ENCODE results near the gene BNIP5. TPM values are rescaled to one million over a fixed set of nuclear protein-coding genes. Genes with fewer than 3 reads are reported as not detected.

Gene BNIP5
- total and polyA plus RNA-seq, 4 donors: 2.3 TPM; not detected in 3

GRCh38 chr6:36362551-36363370 lies 26.1 kb upstream of the BNIP5 start:
- WGBS, 2 donors: 90 to 92% methylated on average over 25 of the region's 25 CpGs
- H3K27me3 ChIP-seq (ENCODE audit: control insufficient read depth in 1 of 2, insufficient read depth in 2 of 2, low read length in 1 of 2): no peaks in the 10 kb centered on the region
- DNase-seq (peak in 1 of 2 donors; percentile 63), ATAC-seq (ENCODE audit: low FRiP score) (no peak)
- peaks cover under 1 to 4% of the 10 kb centered on the region in 2 donors for H3K36me3 ChIP-seq (ENCODE audit: control insufficient read depth in 1 of 2, insufficient read depth in 2 of 2, low read length in 1 of 2)
- no peaks in the 10 kb centered on the region for H3K9me3 ChIP-seq (ENCODE audit: control insufficient read depth, low read length)
- intact Hi-C loops (cut with DNase I): loop anchor here in 1 of 2 donors (5.0 to 10.0 kb wide), 2 partner anchors 148 to 240 kb away; no protein-coding TSS in a partner anchor
- H3K4me1 ChIP-seq (ENCODE audit: control insufficient read depth in 1 of 2, insufficient read depth in 2 of 2, low read length in 2 of 2): no peaks in the 10 kb centered on the region
- no peak overlapping the region for H3K4me3 ChIP-seq (ENCODE audit: low read length in 2 of 2)
- H3K27ac ChIP-seq (ENCODE audit: low read depth in 1 of 2, low read length in 2 of 2): no peak overlapping the region

GRCh38 chr6:36361071-36361470 lies 24.4 kb upstream of the BNIP5 start:
- Histone ChIP-seq H3K4me3 (ENCODE audit: low read length in 2 of 2) (no peak overlapping the region), H3K27ac (ENCODE audit: low read depth in 1 of 2, low read length in 2 of 2) (no peak overlapping the region), H3K4me1 (ENCODE audit: control insufficient read depth in 1 of 2, insufficient read depth in 2 of 2, low read length in 2 of 2) (no peaks in the 10 kb centered on the region), H3K9me3 (ENCODE audit: control insufficient read depth, low read length) (no peaks in the 10 kb centered on the region), H3K36me3 (ENCODE audit: control insufficient read depth in 1 of 2, insufficient read depth in 2 of 2, low read length in 1 of 2) (no peaks in the 10 kb centered on the region), H3K27me3 (ENCODE audit: control insufficient read depth in 1 of 2, insufficient read depth in 2 of 2, low read length in 1 of 2) (no peaks in the 10 kb centered on the region)
- ATAC-seq (ENCODE audit: low FRiP score): no peak
- peak in 1 of 2 donors; percentile 36 for DNase-seq
- intact Hi-C loops (cut with DNase I): loop anchor here (2.0 to 10.0 kb wide), 4 partner anchors 20 to 239 kb away; no protein-coding TSS in a partner anchor
- whole genome bisulfite sequencing, 2 donors: 88 to 89% methylated on average over 11 of the region's 11 CpGs

GRCh38 chr6:36360241-36361054 lies 23.8 kb upstream of the BNIP5 start:
- peak overlapping the region in 1 of 2 donors; percentile 10 for H3K27ac ChIP-seq (ENCODE audit: low read depth in 1 of 2, low read length in 2 of 2)
- ATAC-seq (ENCODE audit: low FRiP score): peak; percentile 90
- intact Hi-C loops (cut with DNase I): loop anchor here (1.0 to 10.0 kb wide), 5 partner anchors 20 to 238 kb away; no protein-coding TSS in a partner anchor

GRCh38 chr6:36358226-36358915 lies 21.7 kb upstream of the BNIP5 start:
- no peaks in the 10 kb centered on the region for H3K4me1 ChIP-seq (ENCODE audit: control insufficient read depth in 1 of 2, insufficient read depth in 2 of 2, low read length in 2 of 2)
- ATAC-seq (ENCODE audit: low FRiP score) (peak; percentile 64), DNase-seq (peak; percentile 73 to 79)
- H3K4me3 ChIP-seq (ENCODE audit: low read length in 2 of 2): no peak overlapping the region
- H3K9me3 ChIP-seq (ENCODE audit: control insufficient read depth, low read length): no peaks in the 10 kb centered on the region
- H3K27ac ChIP-seq (ENCODE audit: low read depth in 1 of 2, low read length in 2 of 2): peak overlapping the region; percentile 84
- H3K27me3 ChIP-seq (ENCODE audit: control insufficient read depth in 1 of 2, insufficient read depth in 2 of 2, low read length in 1 of 2): no peaks in the 10 kb centered on the region
- intact Hi-C loops (cut with DNase I): loop anchor here in 1 of 2 donors (2.0 kb wide), 1 partner anchor 16 kb away; no protein-coding TSS in a partner anchor
- WGBS, 2 donors: 4 to 5% methylated on average over 4 of the region's 4 CpGs
- no peaks in the 10 kb centered on the region for H3K36me3 ChIP-seq (ENCODE audit: control insufficient read depth in 1 of 2, insufficient read depth in 2 of 2, low read length in 1 of 2)

More at GRCh38 chr6:36360241-36361054, 23.8 kb upstream of the BNIP5 start:
- 12 to 15% methylated on average over 10 of the region's 10 CpGs for WGBS, 2 donors
- no peak overlapping the region for H3K4me3 ChIP-seq (ENCODE audit: low read length in 2 of 2)
- no peaks in the 10 kb centered on the region for H3K36me3 ChIP-seq (ENCODE audit: control insufficient read depth in 1 of 2, insufficient read depth in 2 of 2, low read length in 1 of 2)
- peak; percentile 85 to 88 for DNase-seq
- H3K27me3 ChIP-seq (ENCODE audit: control insufficient read depth in 1 of 2, insufficient read depth in 2 of 2, low read length in 1 of 2): no peaks in the 10 kb centered on the region
- H3K4me1 ChIP-seq (ENCODE audit: control insufficient read depth in 1 of 2, insufficient read depth in 2 of 2, low read length in 2 of 2): no peaks in the 10 kb centered on the region
- no peaks in the 10 kb centered on the region for H3K9me3 ChIP-seq (ENCODE audit: control insufficient read depth, low read length)

GRCh38 chr6:36357872-36358225 lies 21.2 kb upstream of the BNIP5 start:
- intact Hi-C loops (cut with DNase I): loop anchor here in 1 of 2 donors (2.0 kb wide), 1 partner anchor 15 kb away; no protein-coding TSS in a partner anchor
- Histone ChIP-seq H3K27me3 (ENCODE audit: control insufficient read depth in 1 of 2, insufficient read depth in 2 of 2, low read length in 1 of 2) (no peaks in the 10 kb centered on the region), H3K4me1 (ENCODE audit: control insufficient read depth in 1 of 2, insufficient read depth in 2 of 2, low read length in 2 of 2) (no peaks in the 10 kb centered on the region), H3K27ac (ENCODE audit: low read depth in 1 of 2, low read length in 2 of 2) (peak overlapping the region; percentile 84), H3K4me3 (ENCODE audit: low read length in 2 of 2) (no peak overlapping the region), H3K9me3 (ENCODE audit: control insufficient read depth, low read length) (no peaks in the 10 kb centered on the region), H3K36me3 (ENCODE audit: control insufficient read depth in 1 of 2, insufficient read depth in 2 of 2, low read length in 1 of 2) (no peaks in the 10 kb centered on the region)
- ATAC-seq (ENCODE audit: low FRiP score) (no peak), DNase-seq (peak in 1 of 2 donors; percentile 5)
- 78 to 79% methylated on average over 3 of the region's 3 CpGs for WGBS, 2 donors

GRCh38 chr6:36355819-36356218 lies 19.1 kb upstream of the BNIP5 start:
- Histone ChIP-seq H3K27me3 (ENCODE audit: control insufficient read depth in 1 of 2, insufficient read depth in 2 of 2, low read length in 1 of 2) (no peaks in the 10 kb centered on the region), H3K36me3 (ENCODE audit: control insufficient read depth in 1 of 2, insufficient read depth in 2 of 2, low read length in 1 of 2) (no peaks in the 10 kb centered on the region), H3K9me3 (ENCODE audit: control insufficient read depth, low read length) (no peaks in the 10 kb centered on the region), H3K27ac (ENCODE audit: low read depth in 1 of 2, low read length in 2 of 2) (no peak overlapping the region), H3K4me1 (ENCODE audit: control insufficient read depth in 1 of 2, insufficient read depth in 2 of 2, low read length in 2 of 2) (peaks cover 0 to under 1% of the 10 kb centered on the region in 2 donors), H3K4me3 (ENCODE audit: low read length in 2 of 2) (no peak overlapping the region)
- DNase-seq (no peak), ATAC-seq (ENCODE audit: low FRiP score) (no peak)
- intact Hi-C loops (cut with DNase I): no loop called here
- WGBS, 2 donors: 86 to 94% methylated on average over 4 of the region's 4 CpGs

- Histone ChIP-seq H3K4me3 (ENCODE audit: low read length in 2 of 2) (no peak overlapping the region), H3K36me3 (ENCODE audit: control insufficient read depth in 1 of 2, insufficient read depth in 2 of 2, low read length in 1 of 2) (no peaks in the 10 kb centered on the region), H3K4me1 (ENCODE audit: control insufficient read depth in 1 of 2, insufficient read depth in 2 of 2, low read length in 2 of 2) (peaks cover 0 to 3% of the 10 kb centered on the region in 2 donors), H3K27ac (ENCODE audit: low read depth in 1 of 2, low read length in 2 of 2) (no peak overlapping the region), H3K27me3 (ENCODE audit: control insufficient read depth in 1 of 2, insufficient read depth in 2 of 2, low read length in 1 of 2) (no peaks in the 10 kb centered on the region), H3K9me3 (ENCODE audit: control insufficient read depth, low read length) (no peaks in the 10 kb centered on the region)
- ATAC-seq (ENCODE audit: low FRiP score): no peak
- intact Hi-C loops (cut with DNase I): no loop called here
- 73 to 77% methylated on average over 4 of the region's 4 CpGs for WGBS, 2 donors
- DNase-seq: peak in 1 of 2 donors; percentile 5
Observed at GRCh38 chr6:36353411-36353915, 16.8 kb upstream of the BNIP5 start.
